DOHH2 (cell line): Measurements from ENCODE around the gene TSHZ2.

Experiments used
- EZH2phosphoT487 ChIP-seq: fragments of 200-600 bp; sonication (generic); IDR thresholded peaks from 2 replicates; pipeline ENCODE4 v1.6.1; 2017; ENCODE audit warnings: borderline replicate concordance, mild to moderate bottlenecking, antibody characterized with exemption, low read length, moderate library complexity, mixed read lengths
- TF ChIP-seq, protein P1 (sequence below): fragments of 200-600 bp; sonication (generic); IDR thresholded peaks from one replicate; pipeline ENCODE4 v1.5.1; 2014; ENCODE audit warnings: antibody characterized with exemption, mild to moderate bottlenecking, low read depth, low read length; ENCODE audit not compliant: poor library complexity, severe bottlenecking

DNA sequence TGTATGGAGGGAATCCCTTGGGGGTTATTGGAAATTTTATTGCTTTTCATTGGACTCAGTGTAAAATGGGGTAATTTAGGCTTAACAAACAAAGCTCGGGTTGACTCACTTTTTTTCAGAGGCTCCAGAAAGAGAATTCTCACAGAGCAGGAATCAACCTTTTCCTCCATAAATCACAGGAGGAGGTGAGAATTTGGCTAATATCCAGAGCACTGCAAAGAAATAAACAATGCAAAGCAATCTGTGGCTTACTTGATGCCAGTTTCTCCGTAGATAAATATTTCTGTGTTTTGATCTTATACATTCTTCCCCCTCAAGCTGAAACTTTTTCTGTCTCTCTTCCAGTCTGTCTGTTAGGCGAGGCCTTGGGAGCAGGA is 176.6 kb downstream of the TSHZ2 start:
- TF ChIP-seq, protein P1, sequence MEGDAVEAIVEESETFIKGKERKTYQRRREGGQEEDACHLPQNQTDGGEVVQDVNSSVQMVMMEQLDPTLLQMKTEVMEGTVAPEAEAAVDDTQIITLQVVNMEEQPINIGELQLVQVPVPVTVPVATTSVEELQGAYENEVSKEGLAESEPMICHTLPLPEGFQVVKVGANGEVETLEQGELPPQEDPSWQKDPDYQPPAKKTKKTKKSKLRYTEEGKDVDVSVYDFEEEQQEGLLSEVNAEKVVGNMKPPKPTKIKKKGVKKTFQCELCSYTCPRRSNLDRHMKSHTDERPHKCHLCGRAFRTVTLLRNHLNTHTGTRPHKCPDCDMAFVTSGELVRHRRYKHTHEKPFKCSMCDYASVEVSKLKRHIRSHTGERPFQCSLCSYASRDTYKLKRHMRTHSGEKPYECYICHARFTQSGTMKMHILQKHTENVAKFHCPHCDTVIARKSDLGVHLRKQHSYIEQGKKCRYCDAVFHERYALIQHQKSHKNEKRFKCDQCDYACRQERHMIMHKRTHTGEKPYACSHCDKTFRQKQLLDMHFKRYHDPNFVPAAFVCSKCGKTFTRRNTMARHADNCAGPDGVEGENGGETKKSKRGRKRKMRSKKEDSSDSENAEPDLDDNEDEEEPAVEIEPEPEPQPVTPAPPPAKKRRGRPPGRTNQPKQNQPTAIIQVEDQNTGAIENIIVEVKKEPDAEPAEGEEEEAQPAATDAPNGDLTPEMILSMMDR: no peak
- no peak for TF ChIP-seq EZH2phosphoT487
